HepG2 (cell line): ENCODE results near the gene SPRN. TPM values are rescaled to one million over a fixed set of nuclear protein-coding genes. Genes with fewer than 3 reads are reported as not detected.
A peak's percentile ranks its signal among the peaks of the same experiment; 100 is the strongest.

ENCODE experiments used
- ATAC-seq: fragments of 200-7000 bp; cut with Tn5 transposase; 3 replicates; pipeline ENCODE4 v1.9.1; 2020; ENCODE audit warnings: mild to moderate bottlenecking, moderate library complexity
- BruUV-seq: library from RNA; stranded (reverse); fragments of 400-500 nt; replicated peaks from 2 replicates; lab custom pipeline; 2021; lab: Mats Ljungman, UMichigan
- CTCF ChIA-PET: fragments of 300-600 bp; formaldehyde crosslinking; extraction: SDS; loops from one replicate; lab custom pipeline; 2021; ENCODE audit warnings: low total read pairs, inconsistent platforms, low intra/inter-chr PET ratio; lab: Yijun Ruan, JAX
- POLR2A ChIA-PET: fragments of 350-600 bp; sonication (Branson Sonifier 250); formaldehyde crosslinking; loops from one replicate; lab custom pipeline; 2020; ENCODE audit warnings: antibody characterized with exemption, inconsistent platforms; lab: Yijun Ruan, JAX
- DNase-seq: peaks from one replicate; pipeline ENCODE4 v3.0.0-alpha.2; 2015; ENCODE audit warnings: low spot score
- FAIRE-seq: peaks from 3 replicates; lab custom pipeline; 2011; peaks lifted over from hg19 to GRCh38; lab: Jason Lieb, UNC
- H2AFZ ChIP-seq: one replicate; pipeline ENCODE4 v1.6.1; 2011; ENCODE audit warnings: low read length, inconsistent platforms
- H3K27ac ChIP-seq: fragments of 300-600 bp; 3 replicates; pipeline ENCODE4 v1.8.0; 2011; ENCODE audit warnings: mixed run types, mild to moderate bottlenecking, mixed read lengths, low read length, inconsistent platforms; ENCODE audit not compliant: insufficient read depth; ENCODE audit errors: extremely low read length
- H3K27me3 ChIP-seq, 2 experiments: fragments of 200-600 bp in 1 of 2; 2 replicates in 1 of 2; 3 replicates in 1 of 2; pipeline versions ENCODE4 v1.6.0 to v1.8.0; 2011; ENCODE audit warnings: low read length in 2 of 2, mild to moderate bottlenecking in 2 of 2, moderate library complexity in 2 of 2, inconsistent platforms in 1 of 2; ENCODE audit not compliant: insufficient read depth in 2 of 2, control insufficient read depth in 1 of 2
- H3K36me3 ChIP-seq, 2 experiments: fragments of 200-600 bp in 1 of 2; replicated peaks in 1 of 2; 2 replicates in 1 of 2; 3 replicates in 1 of 2; pipeline versions ENCODE4 v1.5.1 to v1.8.0; 2011; ENCODE audit warnings: low read length in 2 of 2, inconsistent platforms in 1 of 2; ENCODE audit not compliant: insufficient read depth in 2 of 2, control insufficient read depth in 1 of 2
- H3K4me1 ChIP-seq: 2 replicates; pipeline ENCODE4 v1.5.1; 2012; ENCODE audit warnings: low read length, inconsistent platforms; ENCODE audit not compliant: insufficient read depth
- H3K4me2 ChIP-seq: 2 replicates; pipeline ENCODE4 v1.6.0; 2011; ENCODE audit warnings: low read depth, low read length, inconsistent platforms
- H3K4me3 ChIP-seq, 3 experiments: fragments of 200-600 bp in 1 of 3; sonication (generic), shearing (Covaris generic) in 1 of 3; replicated peaks in 1 of 3; 2 replicates each; pipeline ENCODE4 v1.5.1; 2011 to 2016; ENCODE audit warnings: low read length in 3 of 3, inconsistent platforms in 2 of 3, low read depth in 2 of 3, mild to moderate bottlenecking in 2 of 3, control low read depth in 1 of 3, mixed read lengths in 1 of 3; ENCODE audit not compliant: insufficient read depth in 1 of 3
- H3K79me2 ChIP-seq: one replicate; pipeline ENCODE4 v1.6.1; 2011; ENCODE audit warnings: low read length, inconsistent platforms; ENCODE audit not compliant: insufficient read depth
- H3K9ac ChIP-seq: 2 replicates; pipeline ENCODE4 v1.6.0; 2011; ENCODE audit warnings: mild to moderate bottlenecking, low read depth, low read length, inconsistent platforms; ENCODE audit not compliant: insufficient read depth
- H3K9me3 ChIP-seq: 2 replicates; pipeline ENCODE4 v1.5.1; 2012; ENCODE audit warnings: mild to moderate bottlenecking, low read length
- H4K20me1 ChIP-seq: 2 replicates; pipeline ENCODE4 v1.6.0; 2011; ENCODE audit warnings: inconsistent platforms, mild to moderate bottlenecking, low read length, moderate library complexity; ENCODE audit not compliant: insufficient read depth
- ESRRA ChIP-seq: sonication (generic); formaldehyde crosslinking; IDR thresholded peaks from 2 replicates; pipeline ENCODE4 v1.5.1; 2020; ENCODE audit warnings: mild to moderate bottlenecking, low read depth, missing genetic modification reagents
- MTA1 ChIP-seq: sonication (generic); formaldehyde crosslinking; IDR thresholded peaks from 2 replicates; pipeline ENCODE4 v1.4.0; 2020; ENCODE audit warnings: missing genetic modification reagents, mild to moderate bottlenecking, borderline replicate concordance
- RARA ChIP-seq: IDR thresholded peaks from 2 replicates; pipeline ENCODE4 v1.6.1; 2016; ENCODE audit warnings: missing genetic modification reagents, missing compliant biosample characterization
- ZNF503 ChIP-seq: sonication (generic); formaldehyde crosslinking; IDR thresholded peaks from 2 replicates; pipeline ENCODE4 v1.4.0; 2020; ENCODE audit warnings: missing genetic modification reagents
- WGBS: methylation state at CpG from one replicate; pipeline ENCODE4 v1.1.6; 2017; ENCODE audit warnings: low lambda C conversion rate; 5-methylcytosine and 5-hydroxymethylcytosine counted together
- in situ Hi-C: cut with HindIII; loops from 2 replicates; pipeline ENCODE4 v1.10.0; 2017; ENCODE audit warnings: low pct_unique_long_range_greater_than_20kb; ENCODE audit not compliant: extremely low pct_ligation_motif_present
- intact Hi-C: fragments of 100-400 bp; cut with micrococcal nuclease; formaldehyde crosslinking; loops from one replicate; pipeline ENCODE4 v1.10.0; 2022; ENCODE audit not compliant: unreplicated experiment
- polyA plus RNA-seq, 8 experiments: library from polyadenylated mRNA; depleted of rRNA in 3 of 8; stranded (reverse) in 7 of 8; unstranded in 1 of 8; fragments of >200 nt; fragmentation: Illumina TruSeq in 4 of 8; extraction: Trizol in 4 of 8; gene quantifications; 2 replicates each; pipeline versions ENCODE4 v1.2.1 to v1.2.3, GENCODE V29; 2011 to 2016; ENCODE audit warnings: low read depth in 4 of 8, missing spikeins in 1 of 8, mixed read lengths in 1 of 8; ENCODE audit not compliant: insufficient read depth in 1 of 8
- total RNA-seq, 5 experiments: library from RNA; depleted of rRNA; stranded (reverse); fragments of >200 nt; fragmentation: Illumina TruSeq; extraction: Trizol; gene quantifications; 2 replicates each; pipeline ENCODE4 v1.2.3, GENCODE V29; 2016; ENCODE audit warnings: low read depth in 1 of 5

Gene SPRN
- total and polyA plus RNA-seq, 2 of the 13 experiments (the other 11 are each of a cell fraction or from before 2014, with no cell fraction given): not detected

GRCh38 chr10:133458021-133458709, 33.7 kb upstream of the SPRN start:
- in situ Hi-C loops (no loop called here), intact Hi-C loops (no loop called here)
- Histone ChIP-seq H3K9me3 (no peaks in the 10 kb centered on the region), H3K9ac (no peak overlapping the region), H3K27ac (no peak overlapping the region), H3K36me3 (no peaks in the 10 kb centered on the region), H3K4me1 (no peaks in the 10 kb centered on the region), H2AFZ (no peak overlapping the region), H3K27me3 (no peaks in the 10 kb centered on the region), H3K4me3 (no peak overlapping the region), H3K4me2 (no peak overlapping the region), H3K79me2 (no peaks in the 10 kb centered on the region), H4K20me1 (no peaks in the 10 kb centered on the region)
- CTCF ChIA-PET: no interaction called here
- POLR2A ChIA-PET: no interaction called here
- ATAC-seq: peak; percentile 13; the same call in 1 of the 3 replicates
- no TSS peak for BruUV-seq
- 85% methylated on average over 8 of the region's 40 CpGs for WGBS
- no peak for DNase-seq
- TF ChIP-seq ESRRA (peak; percentile 83; the same call in 1 of the 2 replicates), RARA (CRISPR knock-in tag) (0 out of 2 replicates have a peak, but pooled peaks have one; percentile 20), MTA1 (CRISPR knock-in tag) (0 out of 2 replicates have a peak, but pooled peaks have one; percentile 1), ZNF503 (CRISPR knock-in tag) (no peak)
- FAIRE-seq: no peak
